ENCODE results near the gene SBF2.

SBF2 gene

DNA sequence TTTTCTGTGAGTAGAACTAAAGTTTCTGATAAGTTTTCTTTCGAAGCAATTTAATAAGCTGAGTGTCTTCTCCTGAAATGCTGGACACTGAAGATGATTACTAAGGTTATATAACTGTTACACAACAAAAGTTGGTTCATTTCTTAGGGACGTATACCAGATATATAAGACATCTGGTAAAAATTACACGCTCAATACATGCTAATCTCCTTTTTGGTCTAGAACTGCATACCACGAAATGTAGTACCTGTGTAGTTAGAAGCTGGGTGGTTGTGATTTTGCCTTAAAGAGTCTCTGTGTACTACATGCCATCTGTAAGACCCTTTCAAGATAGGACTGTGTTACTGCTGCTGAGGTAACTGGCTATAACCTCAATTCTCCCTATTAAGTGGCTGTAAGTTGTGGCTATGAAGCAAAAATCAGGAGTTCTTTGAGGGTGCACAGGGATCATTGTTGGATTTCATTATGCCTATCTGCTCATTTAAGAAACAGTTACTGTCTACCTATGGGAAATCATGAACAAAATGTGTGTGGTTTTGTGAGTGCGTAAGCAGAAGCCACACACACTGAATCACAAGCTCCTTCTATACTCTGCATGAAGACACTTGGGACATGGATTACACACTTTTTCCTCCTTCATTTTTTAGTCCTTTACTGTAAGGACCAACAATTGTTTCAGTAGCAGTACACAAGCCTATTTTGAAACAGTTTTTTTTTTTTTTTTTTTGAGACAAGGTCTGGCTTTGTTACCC, 434.3 kb downstream of the SBF2 start:
- Histone ChIP-seq H3K9ac (ENCODE audit: low read length) (no peak overlapping the region), H2AK5ac (ENCODE audit: low read length) (peak overlapping the region; percentile 76), H2BK120ac (ENCODE audit: low read depth, low read length) (no peak overlapping the region), H3K4me2 (ENCODE audit: low read length) (no peak overlapping the region), H3K23ac (ENCODE audit: low read length) (no peak overlapping the region), H4K8ac (ENCODE audit: low read depth, low read length) (no peak overlapping the region), H3K4me3 (ENCODE audit: low read length) (no peak overlapping the region), H2BK15ac (replicated peaks; ENCODE audit: low read depth) (peak overlapping the region; percentile 92), H3K27me3 (ENCODE audit: insufficient read depth, low read length, poor library complexity) (no peaks in the 10 kb centered on the region), H3K79me1 (ENCODE audit: low read length) (no peaks in the 10 kb centered on the region), H3K4me1 (ENCODE audit: control insufficient read depth, low read depth, low read length) (peaks cover 9% of the 10 kb centered on the region), H3K79me2 (ENCODE audit: control insufficient read depth, insufficient read depth, low read length) (no peaks in the 10 kb centered on the region), H3K18ac (ENCODE audit: low read length) (peak overlapping the region; percentile 52), H2BK5ac (ENCODE audit: low read length) (peak overlapping the region; percentile 77), H3K4ac (ENCODE audit: low read depth, low read length) (no peak overlapping the region), H3K36me3 (ENCODE audit: control insufficient read depth, insufficient read depth, low read length) (peaks cover 2% of the 10 kb centered on the region), H4K5ac (ENCODE audit: low read length) (no peak overlapping the region), H3K27ac (ENCODE audit: low read depth, low read length) (no peak overlapping the region), H3K56ac (ENCODE audit: low read length) (peak overlapping the region; percentile 37)
- WGBS (ENCODE audit: extremely low coverage, insufficient coverage, low lambda C conversion rate) = no CpG with 5 or more reads among the region's 5 CpGs
- no peak for DNase-seq

DNA sequence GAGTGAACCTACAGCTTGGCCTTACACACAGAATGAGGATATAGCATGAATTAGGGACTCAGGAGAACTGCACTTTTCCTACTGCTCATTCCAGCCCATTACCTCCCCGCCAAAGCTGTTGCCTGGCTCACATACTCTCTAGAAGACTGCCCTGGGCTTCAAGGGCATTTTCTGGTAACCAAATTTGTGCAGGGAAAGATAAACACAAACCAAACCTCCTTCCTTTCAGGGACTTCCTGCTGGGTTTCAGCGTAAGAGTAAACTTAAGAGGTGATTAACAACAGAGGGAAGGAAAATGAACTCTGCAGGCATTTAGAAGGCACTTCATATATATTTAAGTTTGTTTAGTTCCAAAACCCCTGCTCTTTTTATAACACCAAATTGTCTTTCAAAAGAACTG, 435.2 kb downstream of the SBF2 start:
- Histone ChIP-seq H3K56ac (ENCODE audit: low read length) (no peak overlapping the region), H3K23ac (ENCODE audit: low read length) (no peak overlapping the region), H3K4me2 (ENCODE audit: low read length) (no peak overlapping the region), H3K36me3 (ENCODE audit: control insufficient read depth, insufficient read depth, low read length) (peaks cover 2% of the 10 kb centered on the region), H3K27ac (ENCODE audit: low read depth, low read length) (peak overlapping the region; percentile 80), H3K4me1 (ENCODE audit: control insufficient read depth, low read depth, low read length) (peaks cover 9% of the 10 kb centered on the region), H3K4ac (ENCODE audit: low read depth, low read length) (no peak overlapping the region), H4K8ac (ENCODE audit: low read depth, low read length) (no peak overlapping the region), H3K4me3 (ENCODE audit: low read length) (no peak overlapping the region), H3K27me3 (ENCODE audit: insufficient read depth, low read length, poor library complexity) (no peaks in the 10 kb centered on the region), H3K9ac (ENCODE audit: low read length) (no peak overlapping the region), H2BK120ac (ENCODE audit: low read depth, low read length) (no peak overlapping the region), H2BK5ac (ENCODE audit: low read length) (no peak overlapping the region), H2AK5ac (ENCODE audit: low read length) (no peak overlapping the region), H3K18ac (ENCODE audit: low read length) (peak overlapping the region; percentile 28), H2BK15ac (replicated peaks; ENCODE audit: low read depth) (no peak overlapping the region), H3K79me1 (ENCODE audit: low read length) (no peaks in the 10 kb centered on the region), H4K5ac (ENCODE audit: low read length) (no peak overlapping the region), H3K79me2 (ENCODE audit: control insufficient read depth, insufficient read depth, low read length) (no peaks in the 10 kb centered on the region)
- DNase-seq = peak; percentile 81
- no CpG with 5 or more reads among the region's 2 CpGs for WGBS (ENCODE audit: extremely low coverage, insufficient coverage, low lambda C conversion rate)

DNA sequence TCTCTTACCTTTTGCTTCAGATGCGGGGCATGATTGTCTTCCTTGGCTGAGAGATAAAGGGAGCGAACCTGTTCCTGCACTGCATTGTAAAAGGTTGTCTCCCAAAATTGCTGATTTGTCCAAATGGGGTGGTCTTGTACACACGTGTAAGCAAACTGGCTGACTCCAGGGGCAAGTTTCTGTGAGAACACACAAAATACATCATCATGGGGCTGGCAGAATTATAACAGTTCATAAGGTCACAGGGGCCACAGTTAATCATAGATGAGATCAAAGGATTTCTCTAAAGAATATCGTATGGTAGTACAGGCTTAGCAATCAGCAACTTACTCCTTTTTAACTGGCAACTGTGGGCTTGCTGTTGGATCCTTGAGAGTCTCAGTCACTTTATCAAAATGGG, 435.8 kb downstream of the SBF2 start:
- H3K27ac ChIP-seq (ENCODE audit: low read depth, low read length) = peak overlapping the region; percentile 66
- H3K4me2 ChIP-seq (ENCODE audit: low read length) = no peak overlapping the region
- H4K8ac ChIP-seq (ENCODE audit: low read depth, low read length) = no peak overlapping the region
- DNase-seq = peak; percentile 35
- peak overlapping the region; percentile 23 for H2BK5ac ChIP-seq (ENCODE audit: low read length)
- no peaks in the 10 kb centered on the region for H3K79me1 ChIP-seq (ENCODE audit: low read length)
- H2BK120ac ChIP-seq (ENCODE audit: low read depth, low read length) = peak overlapping the region; percentile 82
- no peaks in the 10 kb centered on the region for H3K79me2 ChIP-seq (ENCODE audit: control insufficient read depth, insufficient read depth, low read length)
- H3K36me3 ChIP-seq (ENCODE audit: control insufficient read depth, insufficient read depth, low read length) = peaks cover 2% of the 10 kb centered on the region
- H2BK15ac ChIP-seq (replicated peaks; ENCODE audit: low read depth) = no peak overlapping the region
- peak overlapping the region; percentile 83 for H3K18ac ChIP-seq (ENCODE audit: low read length)
- H4K5ac ChIP-seq (ENCODE audit: low read length) = no peak overlapping the region
- whole genome bisulfite sequencing (ENCODE audit: extremely low coverage, insufficient coverage, low lambda C conversion rate) = no CpG with 5 or more reads among the region's 4 CpGs
- no peak overlapping the region for H3K9ac ChIP-seq (ENCODE audit: low read length)
- H3K27me3 ChIP-seq (ENCODE audit: insufficient read depth, low read length, poor library complexity) = no peaks in the 10 kb centered on the region
- H3K4ac ChIP-seq (ENCODE audit: low read depth, low read length) = no peak overlapping the region
- H3K56ac ChIP-seq (ENCODE audit: low read length) = peak overlapping the region; percentile 59
- H3K4me1 ChIP-seq (ENCODE audit: control insufficient read depth, low read depth, low read length) = peaks cover 7% of the 10 kb centered on the region
- no peak overlapping the region for H3K23ac ChIP-seq (ENCODE audit: low read length)
- no peak overlapping the region for H3K4me3 ChIP-seq (ENCODE audit: low read length)
- H2AK5ac ChIP-seq (ENCODE audit: low read length) = no peak overlapping the region

DNA sequence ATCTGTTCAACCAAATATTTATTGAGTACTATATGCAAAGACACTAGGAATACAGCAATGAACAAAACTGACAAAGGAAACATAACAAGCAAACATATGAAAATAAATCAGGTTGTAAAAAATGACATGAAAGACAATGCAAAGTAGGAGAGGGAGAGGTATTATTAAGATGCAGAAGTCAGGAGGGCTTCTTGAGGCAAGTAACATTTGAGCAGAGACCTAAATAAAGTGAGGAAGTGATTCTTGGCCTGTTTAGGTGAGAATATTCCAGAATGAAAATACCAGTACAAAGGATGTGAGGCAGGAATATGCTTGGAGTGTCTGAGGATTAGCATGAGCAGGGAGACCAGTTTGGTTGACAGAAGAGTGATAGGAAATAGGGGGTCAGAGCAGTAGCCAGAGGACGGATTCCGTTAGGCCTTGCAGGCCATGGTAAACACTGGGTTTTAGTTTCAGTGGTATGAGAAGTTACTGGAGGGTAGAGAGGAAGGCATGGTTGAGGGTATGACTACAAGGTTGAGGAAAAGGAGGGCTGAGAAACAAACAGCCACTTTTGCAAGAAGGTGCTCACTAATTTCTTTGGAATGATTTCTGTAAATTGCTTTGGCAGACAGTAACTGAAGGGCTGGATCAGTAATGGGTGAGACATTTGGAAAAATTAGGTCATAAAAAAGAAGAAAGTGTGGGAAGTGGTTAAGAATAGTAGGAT, 438.3 kb downstream of the SBF2 start:
- WGBS (ENCODE audit: extremely low coverage, insufficient coverage, low lambda C conversion rate) = no CpG with 5 or more reads among the region's 2 CpGs
- H2BK5ac ChIP-seq (ENCODE audit: low read length) = no peak overlapping the region
- H4K8ac ChIP-seq (ENCODE audit: low read depth, low read length) = no peak overlapping the region
- H3K36me3 ChIP-seq (ENCODE audit: control insufficient read depth, insufficient read depth, low read length) = peaks cover 2% of the 10 kb centered on the region
- no peaks in the 10 kb centered on the region for H3K79me2 ChIP-seq (ENCODE audit: control insufficient read depth, insufficient read depth, low read length)
- H3K56ac ChIP-seq (ENCODE audit: low read length) = peak overlapping the region; percentile 39
- no peak overlapping the region for H4K5ac ChIP-seq (ENCODE audit: low read length)
- H3K9ac ChIP-seq (ENCODE audit: low read length) = no peak overlapping the region
- peaks cover 7% of the 10 kb centered on the region for H3K4me1 ChIP-seq (ENCODE audit: control insufficient read depth, low read depth, low read length)
- no peak overlapping the region for H3K4me2 ChIP-seq (ENCODE audit: low read length)
- H2AK5ac ChIP-seq (ENCODE audit: low read length) = no peak overlapping the region
- H3K4me3 ChIP-seq (ENCODE audit: low read length) = no peak overlapping the region
- no peak overlapping the region for H2BK15ac ChIP-seq (replicated peaks; ENCODE audit: low read depth)
- no peak overlapping the region for H3K27ac ChIP-seq (ENCODE audit: low read depth, low read length)
- no peaks in the 10 kb centered on the region for H3K27me3 ChIP-seq (ENCODE audit: insufficient read depth, low read length, poor library complexity)
- no peak overlapping the region for H3K18ac ChIP-seq (ENCODE audit: low read length)
- DNase-seq = no peak
- no peak overlapping the region for H2BK120ac ChIP-seq (ENCODE audit: low read depth, low read length)
- H3K79me1 ChIP-seq (ENCODE audit: low read length) = no peaks in the 10 kb centered on the region
- H3K23ac ChIP-seq (ENCODE audit: low read length) = no peak overlapping the region
- no peak overlapping the region for H3K4ac ChIP-seq (ENCODE audit: low read depth, low read length)

DNA sequence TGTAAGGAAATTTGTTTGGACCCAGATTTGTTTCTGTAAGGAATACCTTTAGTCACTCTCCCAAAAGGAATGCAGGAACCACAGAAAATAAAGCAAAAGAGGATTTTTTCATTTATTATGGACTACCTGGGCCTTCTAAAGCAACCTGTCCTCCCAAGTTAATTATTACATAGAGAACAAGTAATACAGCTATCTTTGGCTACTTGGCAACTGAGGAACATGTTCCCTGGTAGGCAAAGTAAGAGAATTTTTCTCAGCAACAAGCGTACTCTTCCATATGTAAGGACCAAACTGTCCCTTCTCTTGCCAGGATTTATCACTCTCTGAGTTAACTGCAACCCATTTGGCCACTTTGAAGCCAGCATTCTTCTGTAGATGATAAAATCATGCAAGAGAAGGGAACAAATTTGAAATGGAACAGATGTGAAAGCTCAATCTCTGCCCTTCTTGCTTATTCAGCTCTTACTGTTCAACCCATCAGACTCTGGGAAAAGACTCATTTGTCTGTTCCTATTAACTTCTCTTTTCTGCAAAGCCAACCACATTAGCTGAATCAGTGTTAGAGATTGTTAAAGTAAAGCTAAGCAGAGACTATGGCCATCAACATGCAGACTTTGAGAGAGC, 440.0 kb downstream of the SBF2 start:
- Histone ChIP-seq H4K8ac (ENCODE audit: low read depth, low read length) (no peak overlapping the region), H2BK5ac (ENCODE audit: low read length) (no peak overlapping the region), H3K27ac (ENCODE audit: low read depth, low read length) (no peak overlapping the region), H3K36me3 (ENCODE audit: control insufficient read depth, insufficient read depth, low read length) (peaks cover 2% of the 10 kb centered on the region), H3K23ac (ENCODE audit: low read length) (no peak overlapping the region), H3K18ac (ENCODE audit: low read length) (no peak overlapping the region), H3K4ac (ENCODE audit: low read depth, low read length) (no peak overlapping the region), H2BK15ac (replicated peaks; ENCODE audit: low read depth) (no peak overlapping the region), H3K79me2 (ENCODE audit: control insufficient read depth, insufficient read depth, low read length) (no peaks in the 10 kb centered on the region), H3K4me1 (ENCODE audit: control insufficient read depth, low read depth, low read length) (peaks cover 5% of the 10 kb centered on the region), H2BK120ac (ENCODE audit: low read depth, low read length) (no peak overlapping the region), H3K9ac (ENCODE audit: low read length) (no peak overlapping the region), H3K79me1 (ENCODE audit: low read length) (no peaks in the 10 kb centered on the region), H3K4me2 (ENCODE audit: low read length) (no peak overlapping the region), H4K5ac (ENCODE audit: low read length) (no peak overlapping the region), H3K56ac (ENCODE audit: low read length) (no peak overlapping the region), H3K27me3 (ENCODE audit: insufficient read depth, low read length, poor library complexity) (no peaks in the 10 kb centered on the region), H3K4me3 (ENCODE audit: low read length) (no peak overlapping the region), H2AK5ac (ENCODE audit: low read length) (no peak overlapping the region)
- WGBS (ENCODE audit: extremely low coverage, insufficient coverage, low lambda C conversion rate) = no CpG with 5 or more reads among the region's 1 CpG
- DNase-seq = no peak
